Activated naive CD8-positive, alpha-beta T cell treated with anti-CD3 and anti-CD28 coated beads for 36 hours (primary cell): Measurements from ENCODE around the gene CEMIP2. TPM values are rescaled to one million over a fixed set of nuclear protein-coding genes. Genes with fewer than 3 reads are reported as not detected.
"Not testable (repeated sequence)": the region's sequence is repeated elsewhere in the genome, so short reads cannot be mapped to it uniquely, and the experiment has no call there.

ENCODE experiments used
- DNase-seq: peaks from one replicate; pipeline ENCODE4 v3.0.0; 2021
- H3K27ac Mint-ChIP-seq: one replicate; pipeline ENCODE4 v1.8.0; 2022; ENCODE audit warnings: mild to moderate bottlenecking, moderate library complexity, mixed read lengths
- H3K27me3 Mint-ChIP-seq: one replicate; pipeline ENCODE4 v1.8.0; 2022; ENCODE audit warnings: mild to moderate bottlenecking, mixed read lengths
- H3K36me3 Mint-ChIP-seq: one replicate; pipeline ENCODE4 v1.8.0; 2021; ENCODE audit warnings: mild to moderate bottlenecking, mixed read lengths
- H3K4me1 Mint-ChIP-seq: one replicate; pipeline ENCODE4 v1.8.0; 2021; ENCODE audit warnings: mixed read lengths
- H3K4me3 Mint-ChIP-seq: one replicate; pipeline ENCODE4 v1.8.0; 2022; ENCODE audit warnings: mild to moderate bottlenecking, moderate library complexity, mixed read lengths
- H3K9me3 Mint-ChIP-seq: one replicate; pipeline ENCODE4 v1.8.0; 2022; ENCODE audit warnings: mixed read lengths
- total RNA-seq, 2 experiments: library from RNA; stranded (reverse); gene quantifications; one replicate each; pipeline ENCODE4 v1.2.3, GENCODE V29; 2021

The CEMIP2 gene
- total RNA-seq, 2 experiments from 2014 or later: 69.0 to 71.2 TPM

- DNase-seq: no peak
- H3K9me3 Mint-ChIP-seq: no peaks in the 10 kb centered on the region
- no peaks in the 10 kb centered on the region for H3K27me3 Mint-ChIP-seq
- peaks cover 31% of the 10 kb centered on the region for H3K36me3 Mint-ChIP-seq
- H3K4me1 Mint-ChIP-seq: peaks cover 8% of the 10 kb centered on the region
- H3K4me3 Mint-ChIP-seq: no peak overlapping the region
- H3K27ac Mint-ChIP-seq: no peak overlapping the region
Observed at GRCh38 chr9:71719562-71719961, 48.8 kb downstream of the CEMIP2 start.

GRCh38 chr9:71719088-71719487 is 49.2 kb downstream of the CEMIP2 start:
- no peak for DNase-seq
- peaks cover 8% of the 10 kb centered on the region for H3K4me1 Mint-ChIP-seq
- H3K36me3 Mint-ChIP-seq: peaks cover 35% of the 10 kb centered on the region
- H3K27me3 Mint-ChIP-seq: no peaks in the 10 kb centered on the region
- H3K27ac Mint-ChIP-seq: no peak overlapping the region
- H3K4me3 Mint-ChIP-seq: no peak overlapping the region
- H3K9me3 Mint-ChIP-seq: no peaks in the 10 kb centered on the region

GRCh38 chr9:71716138-71716909 is 52.0 kb downstream of the CEMIP2 start:
- H3K27ac Mint-ChIP-seq: no peak overlapping the region
- peaks cover 6% of the 10 kb centered on the region for H3K4me1 Mint-ChIP-seq
- no peak for DNase-seq
- H3K9me3 Mint-ChIP-seq: no peaks in the 10 kb centered on the region
- no peaks in the 10 kb centered on the region for H3K27me3 Mint-ChIP-seq
- no peak overlapping the region for H3K4me3 Mint-ChIP-seq
- peaks cover 35% of the 10 kb centered on the region for H3K36me3 Mint-ChIP-seq

- DNase-seq: no peak
- Mint-ChIP-seq H3K9me3 (no peaks in the 10 kb centered on the region), H3K27ac (peak overlapping the region; percentile 72), H3K27me3 (no peaks in the 10 kb centered on the region), H3K4me3 (no peak overlapping the region), H3K36me3 (peaks cover 37% of the 10 kb centered on the region), H3K4me1 (peaks cover 27% of the 10 kb centered on the region)
Observed at GRCh38 chr9:71710856-71711255, 57.5 kb downstream of the CEMIP2 start.

- Mint-ChIP-seq H3K36me3 (peaks cover 40% of the 10 kb centered on the region), H3K27me3 (no peaks in the 10 kb centered on the region), H3K9me3 (no peaks in the 10 kb centered on the region), H3K27ac (peak overlapping the region; percentile 72), H3K4me3 (no peak overlapping the region), H3K4me1 (peaks cover 28% of the 10 kb centered on the region)
- no peak for DNase-seq
Observed at GRCh38 chr9:71710201-71710600, 58.1 kb downstream of the CEMIP2 start.

- peaks cover 32% of the 10 kb centered on the region for H3K4me1 Mint-ChIP-seq
- peaks cover 45% of the 10 kb centered on the region for H3K36me3 Mint-ChIP-seq
- no peak for DNase-seq
- H3K27me3 Mint-ChIP-seq: no peaks in the 10 kb centered on the region
- no peak overlapping the region for H3K4me3 Mint-ChIP-seq
- H3K9me3 Mint-ChIP-seq: no peaks in the 10 kb centered on the region
- peak overlapping the region; percentile 28 for H3K27ac Mint-ChIP-seq
Observed at GRCh38 chr9:71709384-71709783, 58.9 kb downstream of the CEMIP2 start.

GRCh38 chr9:71706176-71706575 is 62.1 kb downstream of the CEMIP2 start:
- H3K27me3 Mint-ChIP-seq: no peaks in the 10 kb centered on the region
- peaks cover 26% of the 10 kb centered on the region for H3K4me1 Mint-ChIP-seq
- no peak for DNase-seq
- H3K4me3 Mint-ChIP-seq: no peak overlapping the region
- peaks cover 43% of the 10 kb centered on the region for H3K36me3 Mint-ChIP-seq
- H3K9me3 Mint-ChIP-seq: no peaks in the 10 kb centered on the region
- H3K27ac Mint-ChIP-seq: no peak overlapping the region

- peaks cover 49% of the 10 kb centered on the region for H3K36me3 Mint-ChIP-seq
- no peaks in the 10 kb centered on the region for H3K9me3 Mint-ChIP-seq
- peak overlapping the region; percentile 59 for H3K27ac Mint-ChIP-seq
Observed at GRCh38 chr9:71704796-71705195, 63.5 kb downstream of the CEMIP2 start.

GRCh38 chr9:71703172-71703872 is 65.0 kb downstream of the CEMIP2 start:
- Mint-ChIP-seq H3K4me3 (no peak overlapping the region), H3K27me3 (no peaks in the 10 kb centered on the region), H3K9me3 (no peaks in the 10 kb centered on the region), H3K36me3 (peaks cover 47% of the 10 kb centered on the region), H3K4me1 (peaks cover 6% of the 10 kb centered on the region), H3K27ac (peak overlapping the region; percentile 14)
- DNase-seq: no peak

More at GRCh38 chr9:71704796-71705195, 63.5 kb downstream of the CEMIP2 start:
- H3K4me1 Mint-ChIP-seq: peaks cover 13% of the 10 kb centered on the region
- H3K27me3 Mint-ChIP-seq: no peaks in the 10 kb centered on the region
- DNase-seq: no peak
- H3K4me3 Mint-ChIP-seq: no peak overlapping the region

GRCh38 chr9:71697882-71698281 is 70.4 kb downstream of the CEMIP2 start:
- Mint-ChIP-seq H3K4me1 (no peaks in the 10 kb centered on the region), H3K4me3 (no peak overlapping the region), H3K9me3 (no peaks in the 10 kb centered on the region), H3K27me3 (no peaks in the 10 kb centered on the region), H3K36me3 (peaks cover 39% of the 10 kb centered on the region), H3K27ac (no peak overlapping the region)
- no peak for DNase-seq

- Mint-ChIP-seq H3K4me3 (no peak overlapping the region), H3K27me3 (no peaks in the 10 kb centered on the region), H3K36me3 (peaks cover 44% of the 10 kb centered on the region), H3K27ac (no peak overlapping the region), H3K9me3 (no peaks in the 10 kb centered on the region), H3K4me1 (peaks cover 9% of the 10 kb centered on the region)
- no peak for DNase-seq
Observed at GRCh38 chr9:71694332-71694731, 74.0 kb downstream of the CEMIP2 start.

- no peak for DNase-seq
- Mint-ChIP-seq H3K27ac (no peak overlapping the region), H3K9me3 (no peaks in the 10 kb centered on the region), H3K36me3 (peaks cover 47% of the 10 kb centered on the region), H3K4me1 (peaks cover 13% of the 10 kb centered on the region), H3K4me3 (no peak overlapping the region), H3K27me3 (no peaks in the 10 kb centered on the region)
Observed at GRCh38 chr9:71693607-71694006, 74.7 kb downstream of the CEMIP2 start.

- Mint-ChIP-seq H3K36me3 (peaks cover 48% of the 10 kb centered on the region), H3K9me3 (no peaks in the 10 kb centered on the region), H3K4me1 (peaks cover 15% of the 10 kb centered on the region), H3K27me3 (no peaks in the 10 kb centered on the region), H3K27ac (no peak overlapping the region), H3K4me3 (no peak overlapping the region)
- DNase-seq: no peak
Observed at GRCh38 chr9:71692337-71692736, 76.0 kb downstream of the CEMIP2 start.

GRCh38 chr9:71691576-71691975 is 76.7 kb downstream of the CEMIP2 start:
- H3K9me3 Mint-ChIP-seq, H3K27me3 Mint-ChIP-seq, DNase-seq, H3K27ac Mint-ChIP-seq, H3K4me3 Mint-ChIP-seq: not testable (repeated sequence)
- Mint-ChIP-seq H3K4me1 (peaks cover 18% of the 10 kb centered on the region), H3K36me3 (peaks cover 52% of the 10 kb centered on the region)

- Mint-ChIP-seq H3K36me3 (peaks cover 53% of the 10 kb centered on the region), H3K9me3 (no peaks in the 10 kb centered on the region), H3K4me3 (no peak overlapping the region), H3K27me3 (no peaks in the 10 kb centered on the region), H3K27ac (peak overlapping the region; percentile 43), H3K4me1 (peaks cover 25% of the 10 kb centered on the region)
- no peak for DNase-seq
Observed at GRCh38 chr9:71690689-71691435, 77.5 kb downstream of the CEMIP2 start.
